Hepatocyte (in vitro differentiated cells): ENCODE results near the gene JARID2.

Source experiments
- CTCF ChIP-seq: fragments of 200-600 bp; sonication (generic); IDR thresholded peaks from 2 replicates; pipeline ENCODE4 v1.5.1; 2016; ENCODE audit warnings: antibody characterized with exemption, mild to moderate bottlenecking; ENCODE audit not compliant: poor library complexity
- EZH2 ChIP-seq: fragments of 200-600 bp; sonication (generic); IDR thresholded peaks from 2 replicates; pipeline ENCODE4 v1.6.1; 2016; ENCODE audit warnings: antibody characterized with exemption, mild to moderate bottlenecking, borderline replicate concordance

DNA sequence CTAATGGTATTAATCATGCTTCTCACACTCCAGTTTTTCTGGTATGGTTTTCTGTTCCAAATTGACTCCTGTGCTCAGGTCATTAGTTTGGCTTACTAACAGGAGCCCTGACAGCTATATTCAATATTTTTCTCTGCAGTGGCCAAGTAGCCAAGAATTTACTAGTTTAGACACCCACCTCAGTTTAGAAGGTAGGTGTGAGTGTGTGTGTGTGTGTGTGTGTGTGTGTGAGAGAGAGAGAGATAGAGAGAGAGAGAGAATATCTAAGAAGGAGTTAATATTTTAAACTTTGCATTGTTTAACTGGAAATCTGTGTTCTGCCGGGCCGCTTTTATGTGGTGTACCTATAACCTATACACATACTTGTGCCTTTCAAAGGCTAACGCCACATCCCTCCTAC is 18.5 kb downstream of the JARID2 start:
- TF ChIP-seq CTCF (no peak), EZH2 (no peak)
